Mucosa of descending colon (tissue), 3 donors: ENCODE measurements around the gene CCBE1. TPM values are rescaled to one million over a fixed set of nuclear protein-coding genes. Genes with fewer than 3 reads are reported as not detected.
"Not testable (repeated sequence)": the region's sequence is repeated elsewhere in the genome, so short reads cannot be mapped to it uniquely, and the experiment has no call there.

Experiments
- ATAC-seq: fragments of 200-7000 bp; cut with Tn5 transposase; one replicate; pipeline ENCODE4 v1.9.1; 2020; ENCODE audit warnings: mild to moderate bottlenecking, moderate library complexity
- DNase-seq, 3 donors: peaks; one replicate each; pipeline ENCODE4 v3.0.0-alpha.2; 2020
- H3K36me3 ChIP-seq: fragments of 200-600 bp; one replicate; pipeline ENCODE4 v1.8.0; 2021; ENCODE audit warnings: low read depth, mild to moderate bottlenecking
- H3K4me1 ChIP-seq: fragments of 200-600 bp; one replicate; pipeline ENCODE4 v1.8.0; 2021; ENCODE audit warnings: low read depth, mild to moderate bottlenecking
- H3K4me3 ChIP-seq: fragments of 200-600 bp; one replicate; pipeline ENCODE4 v1.8.0; 2021; ENCODE audit warnings: mild to moderate bottlenecking
- H3K9me3 ChIP-seq: fragments of 200-600 bp; one replicate; pipeline ENCODE4 v1.8.0; 2021; ENCODE audit warnings: mild to moderate bottlenecking
- intact Hi-C, 2 donors: fragments of 100-400 bp; cut with DNase I in 1 of 2; cut with micrococcal nuclease in 1 of 2; formaldehyde crosslinking; loops; one replicate each; pipeline versions ENCODE4 v1.11.0 to v1.11.1; 2022; cut with DNase I, micrococcal nuclease
- total RNA-seq, 3 donors: library from RNA; stranded (reverse); fragmentation: NEBNext Ultra II Directional in 2 of 3; extraction: Animal tissue kit (Norgen Biotek cat#: 25700) in 2 of 3; gene quantifications; one replicate each; pipeline versions ENCODE4 v1.2.1 to v1.2.4, GENCODE V29; 2021 to 2023
- TF ChIP-seq, protein P1 (sequence below): fragments of 200-600 bp; IDR thresholded peaks from one replicate; pipeline ENCODE4 v1.8.0; 2022; ENCODE audit warnings: antibody characterized with exemption, mild to moderate bottlenecking
- donor health status: DM: no; HTN: no; CAD: no; lungs with moderate emphysema.
- donor health status: DM: no; HTN: no; CAD: no.
- donor health status: DM: no; HTN: yes; CAD: no.

The CCBE1 gene
- total RNA-seq, 3 donors from 2014 or later = 1.6 to 54.7 (median 2.2) TPM

GRCh38 chr18:59740141-59740540 lies 42.9 kb upstream of the CCBE1 start:
- intact Hi-C loops = no loop called here
- no peak overlapping the region for H3K4me3 ChIP-seq
- ATAC-seq (no peak), DNase-seq (no peak)
- no peaks in the 10 kb centered on the region for H3K9me3 ChIP-seq
- H3K36me3 ChIP-seq = no peaks in the 10 kb centered on the region
- no peaks in the 10 kb centered on the region for H3K4me1 ChIP-seq
- TF ChIP-seq, protein P1, sequence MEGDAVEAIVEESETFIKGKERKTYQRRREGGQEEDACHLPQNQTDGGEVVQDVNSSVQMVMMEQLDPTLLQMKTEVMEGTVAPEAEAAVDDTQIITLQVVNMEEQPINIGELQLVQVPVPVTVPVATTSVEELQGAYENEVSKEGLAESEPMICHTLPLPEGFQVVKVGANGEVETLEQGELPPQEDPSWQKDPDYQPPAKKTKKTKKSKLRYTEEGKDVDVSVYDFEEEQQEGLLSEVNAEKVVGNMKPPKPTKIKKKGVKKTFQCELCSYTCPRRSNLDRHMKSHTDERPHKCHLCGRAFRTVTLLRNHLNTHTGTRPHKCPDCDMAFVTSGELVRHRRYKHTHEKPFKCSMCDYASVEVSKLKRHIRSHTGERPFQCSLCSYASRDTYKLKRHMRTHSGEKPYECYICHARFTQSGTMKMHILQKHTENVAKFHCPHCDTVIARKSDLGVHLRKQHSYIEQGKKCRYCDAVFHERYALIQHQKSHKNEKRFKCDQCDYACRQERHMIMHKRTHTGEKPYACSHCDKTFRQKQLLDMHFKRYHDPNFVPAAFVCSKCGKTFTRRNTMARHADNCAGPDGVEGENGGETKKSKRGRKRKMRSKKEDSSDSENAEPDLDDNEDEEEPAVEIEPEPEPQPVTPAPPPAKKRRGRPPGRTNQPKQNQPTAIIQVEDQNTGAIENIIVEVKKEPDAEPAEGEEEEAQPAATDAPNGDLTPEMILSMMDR = no peak

DNA sequence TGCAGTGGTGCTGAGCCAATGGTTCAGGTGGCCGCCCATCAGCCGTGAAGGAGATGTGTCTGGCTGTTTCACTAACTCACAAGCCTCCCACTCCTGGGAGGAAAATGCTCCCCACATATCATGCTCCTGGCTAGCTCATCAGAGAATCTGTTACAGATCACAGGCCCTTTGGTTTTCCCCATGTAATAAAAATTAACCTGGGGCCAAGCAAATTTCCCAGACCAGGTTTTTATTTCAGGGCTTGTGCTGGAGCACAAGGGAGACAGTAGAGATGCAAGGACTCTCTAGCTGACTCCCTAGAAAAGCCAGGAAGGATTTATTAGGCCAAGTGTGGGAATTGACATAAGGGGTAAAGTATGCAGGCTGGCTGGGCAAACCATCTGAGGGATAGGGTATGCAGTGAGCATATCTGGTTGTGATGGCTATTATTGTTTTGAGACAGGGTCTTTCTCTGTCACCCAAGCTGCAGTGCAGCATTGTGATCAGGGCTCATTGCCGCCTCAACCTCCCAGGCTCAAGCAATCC lies 40.6 kb upstream of the CCBE1 start:
- Histone ChIP-seq H3K4me1 (no peaks in the 10 kb centered on the region), H3K36me3 (no peaks in the 10 kb centered on the region), H3K9me3 (no peaks in the 10 kb centered on the region), H3K4me3 (no peak overlapping the region)
- TF ChIP-seq, protein P1 = no peak
- ATAC-seq (no peak), DNase-seq (no peak)
- intact Hi-C loops = no loop called here

- intact Hi-C loops, H3K4me3 ChIP-seq, H3K9me3 ChIP-seq, ATAC-seq, DNase-seq, H3K36me3 ChIP-seq, H3K4me1 ChIP-seq: not testable (repeated sequence)
These were observed 40.1 kb upstream of the CCBE1 start for GRCh38 chr18:59737335-59737734.

DNA sequence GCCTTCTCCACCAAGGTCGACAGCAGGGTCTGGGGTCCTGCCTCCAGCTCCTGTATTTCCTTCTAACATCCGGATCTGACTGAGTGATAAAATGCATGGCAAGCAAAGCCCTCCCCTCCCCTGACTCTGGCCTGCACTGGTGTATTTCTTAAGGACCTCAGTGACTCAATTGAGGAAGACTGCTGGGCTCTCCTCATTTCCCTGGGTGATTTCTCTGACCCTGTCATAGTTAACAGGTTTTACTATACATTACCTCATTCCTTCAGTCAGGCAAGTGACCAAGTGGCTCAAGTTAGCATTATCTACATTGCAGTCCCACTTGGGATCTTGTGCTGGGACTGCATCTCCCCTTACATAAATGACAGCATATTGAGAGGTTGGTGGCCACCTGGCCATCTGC lies 38.8 kb upstream of the CCBE1 start:
- ATAC-seq = no peak

GRCh38 chr18:59735269-59735860 lies 38.1 kb upstream of the CCBE1 start:
- DNase-seq (no peak), ATAC-seq (no peak)
- TF ChIP-seq, protein P1 = no peak
- no peaks in the 10 kb centered on the region for H3K4me1 ChIP-seq
- intact Hi-C loops = no loop called here
- no peaks in the 10 kb centered on the region for H3K9me3 ChIP-seq
- H3K4me3 ChIP-seq = no peak overlapping the region
- no peaks in the 10 kb centered on the region for H3K36me3 ChIP-seq

More for the DNA sequence above, 38.8 kb upstream of the CCBE1 start:
- Histone ChIP-seq H3K9me3 (no peaks in the 10 kb centered on the region), H3K4me3 (no peak overlapping the region), H3K4me1 (no peaks in the 10 kb centered on the region), H3K36me3 (no peaks in the 10 kb centered on the region)
- intact Hi-C loops = no loop called here
- TF ChIP-seq, protein P1 = no peak
- DNase-seq = no peak

GRCh38 chr18:59733421-59733820 lies 36.2 kb upstream of the CCBE1 start:
- no peak overlapping the region for H3K4me3 ChIP-seq
- no peak for DNase-seq
- no peak for ATAC-seq
- H3K36me3 ChIP-seq = no peaks in the 10 kb centered on the region
- TF ChIP-seq, protein P1 = no peak
- no peaks in the 10 kb centered on the region for H3K9me3 ChIP-seq
- intact Hi-C loops = no loop called here
- no peaks in the 10 kb centered on the region for H3K4me1 ChIP-seq
